ENCODE results near the gene AMER3.
A peak's percentile ranks its signal among the peaks of the same experiment; 100 is the strongest.

DNA sequence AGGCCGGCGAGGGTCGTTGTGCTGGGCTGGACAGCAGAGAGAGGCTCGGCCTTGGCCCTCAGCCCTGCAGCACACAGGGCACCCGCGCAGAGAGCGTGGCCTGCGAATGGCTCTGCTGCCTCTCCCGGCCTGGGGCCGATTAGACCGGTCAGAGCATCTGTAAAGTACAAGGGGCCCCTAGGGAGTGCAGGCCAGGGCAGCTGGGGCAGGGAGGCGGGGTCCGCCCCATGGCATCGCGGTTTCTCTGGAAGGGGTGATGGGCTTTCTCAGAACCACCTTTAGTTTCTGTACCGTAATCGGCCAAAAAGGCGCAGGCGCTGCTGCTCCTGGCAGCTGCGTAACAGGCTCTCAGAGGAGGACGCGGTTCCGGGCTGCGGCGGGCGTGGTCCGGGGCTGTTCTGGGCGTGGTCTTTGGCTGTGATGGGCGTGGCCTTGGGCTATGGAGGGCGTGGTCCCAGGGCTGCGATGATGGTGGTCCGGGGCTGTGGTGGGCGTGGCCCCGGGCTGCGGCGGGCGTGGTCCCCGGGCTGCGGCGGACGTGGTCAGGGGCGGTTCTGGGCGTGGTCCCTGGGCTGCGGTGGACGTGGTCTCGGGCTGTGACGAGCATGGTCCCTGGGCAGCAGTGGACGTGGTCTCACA is 27.9 kb upstream of the AMER3 start:
- TF ChIP-seq, protein P1, sequence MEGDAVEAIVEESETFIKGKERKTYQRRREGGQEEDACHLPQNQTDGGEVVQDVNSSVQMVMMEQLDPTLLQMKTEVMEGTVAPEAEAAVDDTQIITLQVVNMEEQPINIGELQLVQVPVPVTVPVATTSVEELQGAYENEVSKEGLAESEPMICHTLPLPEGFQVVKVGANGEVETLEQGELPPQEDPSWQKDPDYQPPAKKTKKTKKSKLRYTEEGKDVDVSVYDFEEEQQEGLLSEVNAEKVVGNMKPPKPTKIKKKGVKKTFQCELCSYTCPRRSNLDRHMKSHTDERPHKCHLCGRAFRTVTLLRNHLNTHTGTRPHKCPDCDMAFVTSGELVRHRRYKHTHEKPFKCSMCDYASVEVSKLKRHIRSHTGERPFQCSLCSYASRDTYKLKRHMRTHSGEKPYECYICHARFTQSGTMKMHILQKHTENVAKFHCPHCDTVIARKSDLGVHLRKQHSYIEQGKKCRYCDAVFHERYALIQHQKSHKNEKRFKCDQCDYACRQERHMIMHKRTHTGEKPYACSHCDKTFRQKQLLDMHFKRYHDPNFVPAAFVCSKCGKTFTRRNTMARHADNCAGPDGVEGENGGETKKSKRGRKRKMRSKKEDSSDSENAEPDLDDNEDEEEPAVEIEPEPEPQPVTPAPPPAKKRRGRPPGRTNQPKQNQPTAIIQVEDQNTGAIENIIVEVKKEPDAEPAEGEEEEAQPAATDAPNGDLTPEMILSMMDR (IDR thresholded peaks at IDR 0.05 in 2 of 3, conservative IDR thresholded peaks at IDR 0.05 in 1 of 3; ENCODE audit: control insufficient read depth in 2 of 3, extremely low read depth in 1 of 3, insufficient read depth in 1 of 3, low read depth in 3 of 3, low read length in 3 of 3), result 0 out of 6 replicates have a peak, but pooled peaks of 2 of the 3 experiments have one; percentile 1 to 3
- TF ChIP-seq ZNF274 (IDR thresholded peaks at IDR 0.05; ENCODE audit: insufficient read depth, insufficient read length) (no peak), CREB1 (IDR thresholded peaks at IDR 0.05; ENCODE audit: low read depth) (no peak), CEBPB (IDR thresholded peaks at IDR 0.05; ENCODE audit: borderline replicate concordance in 1 of 2, low read depth in 2 of 2, low read length in 2 of 2) (no peak), YY1 (IDR thresholded peaks at IDR 0.05; ENCODE audit: low read depth, low read length) (no peak), MXI1 (IDR thresholded peaks at IDR 0.05; ENCODE audit: low read depth, low read length) (no peak), CREM (IDR thresholded peaks at IDR 0.05; ENCODE audit: low read depth) (no peak), NR2C1 (IDR thresholded peaks at IDR 0.05) (no peak), POLR2A (IDR thresholded peaks at IDR 0.05; ENCODE audit: low read depth, low read length) (peak; percentile 71), BRCA1 (IDR thresholded peaks at IDR 0.05; ENCODE audit: low read depth, low read length) (no peak), JUNB (IDR thresholded peaks at IDR 0.05) (no peak)
- TF ChIP-seq, protein P2, sequence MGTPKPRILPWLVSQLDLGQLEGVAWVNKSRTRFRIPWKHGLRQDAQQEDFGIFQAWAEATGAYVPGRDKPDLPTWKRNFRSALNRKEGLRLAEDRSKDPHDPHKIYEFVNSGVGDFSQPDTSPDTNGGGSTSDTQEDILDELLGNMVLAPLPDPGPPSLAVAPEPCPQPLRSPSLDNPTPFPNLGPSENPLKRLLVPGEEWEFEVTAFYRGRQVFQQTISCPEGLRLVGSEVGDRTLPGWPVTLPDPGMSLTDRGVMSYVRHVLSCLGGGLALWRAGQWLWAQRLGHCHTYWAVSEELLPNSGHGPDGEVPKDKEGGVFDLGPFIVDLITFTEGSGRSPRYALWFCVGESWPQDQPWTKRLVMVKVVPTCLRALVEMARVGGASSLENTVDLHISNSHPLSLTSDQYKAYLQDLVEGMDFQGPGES (IDR thresholded peaks at IDR 0.05), result no peak
- TF ChIP-seq, protein P3, sequence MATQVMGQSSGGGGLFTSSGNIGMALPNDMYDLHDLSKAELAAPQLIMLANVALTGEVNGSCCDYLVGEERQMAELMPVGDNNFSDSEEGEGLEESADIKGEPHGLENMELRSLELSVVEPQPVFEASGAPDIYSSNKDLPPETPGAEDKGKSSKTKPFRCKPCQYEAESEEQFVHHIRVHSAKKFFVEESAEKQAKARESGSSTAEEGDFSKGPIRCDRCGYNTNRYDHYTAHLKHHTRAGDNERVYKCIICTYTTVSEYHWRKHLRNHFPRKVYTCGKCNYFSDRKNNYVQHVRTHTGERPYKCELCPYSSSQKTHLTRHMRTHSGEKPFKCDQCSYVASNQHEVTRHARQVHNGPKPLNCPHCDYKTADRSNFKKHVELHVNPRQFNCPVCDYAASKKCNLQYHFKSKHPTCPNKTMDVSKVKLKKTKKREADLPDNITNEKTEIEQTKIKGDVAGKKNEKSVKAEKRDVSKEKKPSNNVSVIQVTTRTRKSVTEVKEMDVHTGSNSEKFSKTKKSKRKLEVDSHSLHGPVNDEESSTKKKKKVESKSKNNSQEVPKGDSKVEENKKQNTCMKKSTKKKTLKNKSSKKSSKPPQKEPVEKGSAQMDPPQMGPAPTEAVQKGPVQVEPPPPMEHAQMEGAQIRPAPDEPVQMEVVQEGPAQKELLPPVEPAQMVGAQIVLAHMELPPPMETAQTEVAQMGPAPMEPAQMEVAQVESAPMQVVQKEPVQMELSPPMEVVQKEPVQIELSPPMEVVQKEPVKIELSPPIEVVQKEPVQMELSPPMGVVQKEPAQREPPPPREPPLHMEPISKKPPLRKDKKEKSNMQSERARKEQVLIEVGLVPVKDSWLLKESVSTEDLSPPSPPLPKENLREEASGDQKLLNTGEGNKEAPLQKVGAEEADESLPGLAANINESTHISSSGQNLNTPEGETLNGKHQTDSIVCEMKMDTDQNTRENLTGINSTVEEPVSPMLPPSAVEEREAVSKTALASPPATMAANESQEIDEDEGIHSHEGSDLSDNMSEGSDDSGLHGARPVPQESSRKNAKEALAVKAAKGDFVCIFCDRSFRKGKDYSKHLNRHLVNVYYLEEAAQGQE (IDR thresholded peaks at IDR 0.05; ENCODE audit: low read depth, low read length), result no peak
